Fibroblast of villous mesenchyme (primary cell): ENCODE data around the gene IQCH. TPM values are rescaled to one million over a fixed set of nuclear protein-coding genes. Genes with fewer than 3 reads are reported as not detected.
A peak's percentile ranks its signal among the peaks of the same experiment; 100 is the strongest.

ENCODE experiments used
- DNase-seq: peaks from one replicate; pipeline ENCODE4 v3.0.0-alpha.2; 2010; ENCODE audit warnings: low read depth
- H3K4me3 ChIP-seq: 2 replicates; pipeline ENCODE4 v1.5.1; 2011; ENCODE audit warnings: low read depth, mild to moderate bottlenecking, low read length
- CTCF ChIP-seq: IDR thresholded peaks from 2 replicates; pipeline ENCODE4 v1.5.1; 2012; ENCODE audit warnings: low read depth, mild to moderate bottlenecking, low read length; ENCODE audit not compliant: insufficient read depth
- total RNA-seq: library from RNA; depleted of rRNA; stranded (reverse); fragments of >200 nt; gene quantifications from 2 replicates; pipeline ENCODE4 v1.2.3, GENCODE V29; 2012

IQCH gene
- total RNA-seq, 1 donor: 4.7 TPM

- DNase-seq: peak; percentile 69
- no peak overlapping the region for H3K4me3 ChIP-seq
- TF ChIP-seq CTCF: peak; percentile 95
Measured at GRCh38 chr15:67456677-67457529, 202.3 kb downstream of the IQCH start.

GRCh38 chr15:67458331-67459029, 203.9 kb downstream of the IQCH start:
- TF ChIP-seq CTCF: no peak
- DNase-seq: no peak
- no peak overlapping the region for H3K4me3 ChIP-seq

- no peak overlapping the region for H3K4me3 ChIP-seq
- no peak for DNase-seq
- TF ChIP-seq CTCF: no peak
Measured at GRCh38 chr15:67460521-67460920, 205.9 kb downstream of the IQCH start.

GRCh38 chr15:67461735-67462134, 207.1 kb downstream of the IQCH start:
- no peak for DNase-seq
- TF ChIP-seq CTCF: no peak
- H3K4me3 ChIP-seq: no peak overlapping the region

- no peak overlapping the region for H3K4me3 ChIP-seq
- no peak for DNase-seq
- no peak for TF ChIP-seq CTCF
Measured at GRCh38 chr15:67462875-67463274, 208.3 kb downstream of the IQCH start.

DNA sequence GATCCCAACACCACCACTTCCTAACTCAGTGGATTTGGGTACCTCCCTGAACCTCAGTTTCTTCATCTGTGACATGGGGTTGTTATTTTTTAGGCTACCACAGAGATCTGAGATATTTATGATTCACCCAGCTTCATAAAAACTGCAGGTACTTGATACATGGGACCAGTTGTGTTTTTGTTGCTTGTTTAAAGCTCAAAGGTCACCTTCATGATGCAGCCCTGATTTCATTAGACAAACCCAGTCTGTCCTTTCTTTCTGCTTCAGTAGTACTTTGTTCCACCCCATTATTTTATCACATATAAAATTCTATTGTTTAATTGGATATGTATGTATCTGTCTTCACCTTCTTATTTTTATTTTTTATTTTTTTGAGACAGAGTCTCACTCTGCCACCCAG, 208.9 kb downstream of the IQCH start:
- no peak for DNase-seq
- no peak overlapping the region for H3K4me3 ChIP-seq

More for the DNA sequence above, 208.9 kb downstream of the IQCH start:
- no peak for TF ChIP-seq CTCF
